ENCODE measurements around the gene NXPE1.

Gene NXPE1

GRCh38 chr11:114598461-114598860, 38.8 kb upstream of the NXPE1 start:
- Histone ChIP-seq H4K20me1 (no peaks in the 10 kb centered on the region), H3K36me3 (no peaks in the 10 kb centered on the region), H3K4me3 (no peak overlapping the region), H3K9me3 (peaks cover 5% of the 10 kb centered on the region), H3K27me3 (no peaks in the 10 kb centered on the region), H3K9ac (no peak overlapping the region), H3K27ac (no peak overlapping the region), H3K4me1 (no peaks in the 10 kb centered on the region), H3K4me2 (no peak overlapping the region)
- TF ChIP-seq Cebpa-rat (IDR thresholded peaks at IDR 0.05), result no peak

DNA sequence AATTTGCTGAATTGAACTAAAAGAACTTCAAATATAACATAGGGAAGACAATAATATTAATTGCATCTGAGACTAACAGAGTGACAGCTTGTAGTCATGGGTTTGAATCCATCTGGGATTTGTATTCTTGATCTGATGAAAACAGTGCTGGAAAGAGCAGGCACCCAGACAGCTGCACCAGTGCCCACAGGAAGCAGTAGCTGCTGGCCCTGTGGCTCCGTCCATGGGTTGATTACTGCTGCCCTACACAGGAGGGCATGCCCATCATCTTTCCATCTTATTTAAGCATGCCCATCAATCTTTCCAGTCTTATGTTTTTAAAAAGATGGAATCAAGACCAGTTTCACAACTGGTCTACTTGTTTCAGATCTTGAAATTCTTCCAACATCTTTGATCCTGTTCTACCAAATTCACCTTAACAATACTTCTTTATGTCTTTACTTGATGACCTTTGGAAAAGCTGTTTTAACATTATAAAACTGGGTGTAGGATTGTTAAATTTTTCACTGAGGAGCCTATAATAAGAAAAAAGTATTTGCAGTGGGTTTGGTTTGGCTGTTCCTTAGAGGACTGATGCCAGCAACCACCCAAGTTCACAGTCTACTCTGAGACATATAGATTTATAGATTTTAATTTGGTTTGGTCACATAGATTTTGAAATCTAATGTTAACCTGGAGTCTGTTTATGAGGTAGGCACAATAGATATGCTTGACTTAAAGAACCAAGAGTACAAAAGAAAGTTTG, 36.7 kb upstream of the NXPE1 start:
- Histone ChIP-seq H3K36me3 (no peaks in the 10 kb centered on the region), H4K20me1 (no peaks in the 10 kb centered on the region), H3K27ac (no peak overlapping the region), H3K9me3 (no peaks in the 10 kb centered on the region), H3K9ac (no peak overlapping the region), H3K4me2 (no peak overlapping the region), H3K27me3 (no peaks in the 10 kb centered on the region), H3K4me1 (no peaks in the 10 kb centered on the region), H3K4me3 (no peak overlapping the region)
- no peak for TF ChIP-seq Cebpa-rat (IDR thresholded peaks at IDR 0.05)

GRCh38 chr11:114595571-114595970, 35.9 kb upstream of the NXPE1 start, which contains the start of gene NXPE4:
Gene NXPE4, minus strand, starts transcription at chr11:114595786. Its CDS starts 1,027 bp downstream, at chr11:114594759.
- Histone ChIP-seq H4K20me1 (no peaks in the 10 kb centered on the region), H3K27ac (no peak within 1 kb of the TSS), H3K36me3 (no peaks in the 10 kb centered on the region), H3K4me2 (no peak within 1 kb of the TSS), H3K4me3 (no peak within 1 kb of the TSS), H3K9ac (no peak within 1 kb of the TSS), H3K9me3 (no peaks in the 10 kb centered on the region), H3K27me3 (no peaks in the 10 kb centered on the region), H3K4me1 (no peaks in the 10 kb centered on the region)
- no peak for TF ChIP-seq Cebpa-rat (IDR thresholded peaks at IDR 0.05)

DNA sequence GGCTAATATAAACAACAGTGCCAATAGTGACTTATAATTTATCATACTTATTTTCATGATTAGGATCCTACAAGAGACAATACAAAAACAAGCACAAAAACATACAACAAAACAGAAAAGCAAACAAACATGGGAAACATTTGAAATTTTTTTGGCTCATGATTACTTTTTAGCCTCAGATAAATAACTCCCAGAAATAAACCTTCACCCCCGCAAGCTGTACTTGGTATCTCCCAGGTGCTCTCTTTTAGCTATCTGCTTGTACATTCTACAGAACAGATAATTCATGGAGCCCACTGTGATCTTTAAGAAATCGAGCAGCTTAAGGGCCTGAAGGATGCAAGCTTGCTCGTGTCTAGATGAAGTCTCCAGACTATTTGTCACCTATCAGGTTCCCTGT, 35.0 kb upstream of the NXPE1 start:
- Histone ChIP-seq H3K4me1 (no peaks in the 10 kb centered on the region), H3K27ac (no peak overlapping the region), H3K36me3 (no peaks in the 10 kb centered on the region), H4K20me1 (no peaks in the 10 kb centered on the region), H3K9me3 (peaks cover 3% of the 10 kb centered on the region; the same call in 1 of the 2 replicates), H3K9ac (no peak overlapping the region), H3K27me3 (no peaks in the 10 kb centered on the region), H3K4me3 (no peak overlapping the region), H3K4me2 (no peak overlapping the region)
- no peak for TF ChIP-seq Cebpa-rat (IDR thresholded peaks at IDR 0.05)

DNA sequence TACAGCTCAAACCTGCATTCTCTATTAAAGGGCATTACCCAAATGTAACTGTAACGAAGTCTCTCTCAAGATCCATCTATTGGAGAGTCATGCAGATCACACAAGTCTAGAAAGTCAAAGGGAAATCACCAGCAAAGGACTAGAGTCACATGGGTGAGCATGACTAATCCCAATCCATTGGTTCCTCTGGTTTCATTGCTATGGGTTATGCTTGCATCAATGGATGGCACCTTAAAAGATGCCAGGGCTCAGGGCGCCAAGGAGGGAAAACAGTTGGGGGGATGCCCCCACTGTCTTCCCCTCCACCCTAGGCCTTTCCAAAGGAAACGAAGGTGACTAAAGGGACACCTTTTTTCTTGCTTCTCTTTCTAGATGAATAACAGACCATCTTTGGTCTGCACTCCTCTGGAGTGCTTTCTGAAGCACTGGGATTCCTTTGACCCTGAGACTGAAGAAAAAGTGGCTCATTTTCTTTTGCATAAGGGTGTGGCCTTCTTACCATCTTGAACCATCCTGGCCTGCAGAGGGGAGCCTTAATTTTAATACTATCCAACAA, 27.8 kb upstream of the NXPE1 start:
- Histone ChIP-seq H3K4me1 (no peaks in the 10 kb centered on the region), H3K9me3 (peaks cover 41% of the 10 kb centered on the region), H3K9ac (no peak overlapping the region), H3K27ac (no peak overlapping the region), H3K27me3 (no peaks in the 10 kb centered on the region), H3K36me3 (no peaks in the 10 kb centered on the region), H4K20me1 (no peaks in the 10 kb centered on the region), H3K4me3 (no peak overlapping the region), H3K4me2 (no peak overlapping the region)
- TF ChIP-seq Cebpa-rat (IDR thresholded peaks at IDR 0.05), result no peak

DNA sequence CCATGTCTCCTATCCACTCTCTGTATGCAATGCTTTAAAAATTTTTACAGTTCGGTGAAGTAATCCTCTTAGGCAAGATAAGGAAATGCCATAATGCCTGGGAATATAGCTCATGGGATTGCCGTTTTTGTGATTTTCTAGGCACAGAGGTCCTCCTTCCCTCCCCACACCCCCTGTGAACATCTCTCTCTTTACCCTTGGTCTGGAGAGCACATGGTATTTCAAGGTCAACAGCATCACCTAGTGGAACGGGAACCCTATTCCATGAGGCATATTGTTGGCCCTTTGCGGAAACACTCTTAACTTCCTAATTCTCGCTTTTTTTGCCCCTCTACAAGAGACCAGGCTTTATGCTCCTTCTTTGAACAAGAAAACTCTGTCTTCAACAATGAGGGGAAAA, 27.1 kb upstream of the NXPE1 start:
- Histone ChIP-seq H3K4me3 (no peak overlapping the region), H3K36me3 (no peaks in the 10 kb centered on the region), H3K9ac (no peak overlapping the region), H3K27me3 (no peaks in the 10 kb centered on the region), H3K27ac (no peak overlapping the region), H3K4me2 (no peak overlapping the region), H4K20me1 (no peaks in the 10 kb centered on the region), H3K9me3 (peaks cover 41% of the 10 kb centered on the region), H3K4me1 (no peaks in the 10 kb centered on the region)
- TF ChIP-seq Cebpa-rat (IDR thresholded peaks at IDR 0.05), result no peak

- TF ChIP-seq Cebpa-rat (IDR thresholded peaks at IDR 0.05), result no peak
- H3K27me3 ChIP-seq, result no peaks in the 10 kb centered on the region
Measured at GRCh38 chr11:114571712-114572111, 12.0 kb upstream of the NXPE1 start.

DNA sequence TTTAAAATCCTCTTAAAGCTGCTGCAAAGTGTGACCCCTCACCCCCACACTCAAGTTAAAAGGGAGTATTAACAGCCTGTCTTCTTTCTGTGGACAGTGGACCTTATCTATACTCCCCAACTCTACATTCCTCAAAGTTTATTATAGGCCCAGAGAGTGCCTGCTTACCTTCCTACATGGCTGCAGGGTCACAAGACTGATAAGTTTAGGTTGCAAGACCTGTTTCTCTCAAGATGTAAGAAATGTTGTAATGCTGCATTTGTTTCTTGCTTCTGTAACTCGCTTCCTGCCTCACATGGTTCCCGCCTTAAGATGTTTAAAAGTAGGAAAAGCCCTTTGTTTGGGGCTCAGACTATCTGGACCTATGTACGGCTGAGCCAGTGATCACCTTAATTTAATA, 10.1 kb upstream of the NXPE1 start:
- Histone ChIP-seq H3K36me3 (no peaks in the 10 kb centered on the region), H3K9ac (no peak overlapping the region), H3K4me3 (no peak overlapping the region), H4K20me1 (no peaks in the 10 kb centered on the region), H3K4me1 (no peaks in the 10 kb centered on the region), H3K27ac (no peak overlapping the region), H3K4me2 (no peak overlapping the region), H3K9me3 (no peaks in the 10 kb centered on the region), H3K27me3 (no peaks in the 10 kb centered on the region)
- TF ChIP-seq Cebpa-rat (IDR thresholded peaks at IDR 0.05), result no peak

More at GRCh38 chr11:114571712-114572111, 12.0 kb upstream of the NXPE1 start:
- Histone ChIP-seq H3K27ac (no peak overlapping the region), H3K9me3 (no peaks in the 10 kb centered on the region), H3K4me2 (no peak overlapping the region), H3K4me1 (no peaks in the 10 kb centered on the region), H3K9ac (no peak overlapping the region), H4K20me1 (no peaks in the 10 kb centered on the region), H3K4me3 (no peak overlapping the region), H3K36me3 (no peaks in the 10 kb centered on the region)

DNA sequence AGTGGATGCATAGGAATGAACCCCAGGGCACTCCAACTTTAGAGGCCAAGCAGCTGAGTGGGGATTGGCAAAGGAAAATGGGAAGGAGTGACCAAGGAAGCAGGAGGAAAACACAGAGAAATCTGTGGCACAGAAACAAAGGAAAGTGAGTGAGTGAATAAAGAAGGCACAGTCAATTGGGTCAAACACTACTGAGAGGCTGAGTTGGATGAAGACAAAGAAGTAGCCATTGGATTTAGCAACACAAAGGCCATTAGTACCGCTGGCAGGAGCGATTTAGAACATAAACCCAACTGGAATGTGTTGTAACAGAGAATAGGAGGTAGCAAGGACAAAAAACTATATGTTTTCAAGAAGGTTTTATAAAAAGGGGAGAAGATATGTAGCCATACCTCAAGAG, 6.6 kb upstream of the NXPE1 start:
- no peak for TF ChIP-seq Cebpa-rat (IDR thresholded peaks at IDR 0.05)
- H3K9me3 ChIP-seq, result no peaks in the 10 kb centered on the region
- H3K4me3 ChIP-seq, result no peak overlapping the region
- no peak overlapping the region for H3K9ac ChIP-seq
- H3K36me3 ChIP-seq, result no peaks in the 10 kb centered on the region
- no peak overlapping the region for H3K4me2 ChIP-seq
- H3K27me3 ChIP-seq, result no peaks in the 10 kb centered on the region
- H3K4me1 ChIP-seq, result no peaks in the 10 kb centered on the region
- H4K20me1 ChIP-seq, result no peaks in the 10 kb centered on the region
- no peak overlapping the region for H3K27ac ChIP-seq

DNA sequence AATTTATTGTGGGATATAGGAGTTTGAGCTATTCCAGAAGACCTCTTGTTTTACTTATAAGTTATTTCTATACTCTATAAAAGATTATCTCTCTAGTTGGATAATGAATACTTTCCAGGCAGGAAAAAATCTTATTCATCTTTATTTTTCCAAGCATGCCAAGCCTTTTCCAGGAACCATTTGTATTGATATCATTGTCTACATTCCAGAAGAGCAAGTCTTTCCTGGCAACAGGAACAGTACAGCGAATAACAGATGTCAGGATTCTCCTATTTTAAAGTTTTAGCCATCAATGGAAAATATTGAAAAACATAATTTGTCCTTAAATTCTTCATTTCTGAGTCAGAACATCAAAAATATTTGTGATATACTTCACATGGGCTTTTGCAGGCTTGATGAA, 5.2 kb upstream of the NXPE1 start:
- no peaks in the 10 kb centered on the region for H3K27me3 ChIP-seq
- H3K36me3 ChIP-seq, result no peaks in the 10 kb centered on the region
- no peaks in the 10 kb centered on the region for H3K4me1 ChIP-seq
- no peaks in the 10 kb centered on the region for H3K9me3 ChIP-seq
- no peak overlapping the region for H3K27ac ChIP-seq
- TF ChIP-seq Cebpa-rat (IDR thresholded peaks at IDR 0.05), result no peak
- H3K9ac ChIP-seq, result no peak overlapping the region
- H4K20me1 ChIP-seq, result no peaks in the 10 kb centered on the region
- no peak overlapping the region for H3K4me2 ChIP-seq
- no peak overlapping the region for H3K4me3 ChIP-seq
